Endothelial cell (in vitro differentiated cells): ENCODE measurements around the gene GYPB. TPM values are rescaled to one million over a fixed set of nuclear protein-coding genes. Genes with fewer than 3 reads are reported as not detected.
"Not testable (repeated sequence)": the region's sequence is repeated elsewhere in the genome, so short reads cannot be mapped to it uniquely, and the experiment has no call there.

Experiments
- DNase-seq: peaks from one replicate; pipeline ENCODE4 v3.0.0; 2021; ENCODE audit warnings: low spot score
- H3K27ac Mint-ChIP-seq: one replicate; pipeline ENCODE4 v1.8.0; 2021; ENCODE audit warnings: mixed read lengths, inconsistent platforms; ENCODE audit not compliant: unreplicated experiment
- H3K27me3 Mint-ChIP-seq: one replicate; pipeline ENCODE4 v1.8.0; 2021; ENCODE audit warnings: mild to moderate bottlenecking, moderate library complexity, mixed read lengths, inconsistent platforms; ENCODE audit not compliant: unreplicated experiment
- H3K36me3 Mint-ChIP-seq: one replicate; pipeline ENCODE4 v1.8.0; 2021; ENCODE audit warnings: mild to moderate bottlenecking, low read depth, mixed read lengths, inconsistent platforms; ENCODE audit not compliant: unreplicated experiment
- H3K4me1 Mint-ChIP-seq: one replicate; pipeline ENCODE4 v1.8.0; 2021; ENCODE audit warnings: mild to moderate bottlenecking, mixed read lengths, inconsistent platforms; ENCODE audit not compliant: unreplicated experiment
- H3K4me3 Mint-ChIP-seq: one replicate; pipeline ENCODE4 v1.8.0; 2021; ENCODE audit warnings: mild to moderate bottlenecking, mixed read lengths, inconsistent platforms; ENCODE audit not compliant: unreplicated experiment
- H3K9me3 Mint-ChIP-seq: one replicate; pipeline ENCODE4 v1.8.0; 2021; ENCODE audit warnings: mixed read lengths, inconsistent platforms; ENCODE audit not compliant: unreplicated experiment
- CTCF ChIP-seq: fragments of 200-600 bp; sonication (generic); IDR thresholded peaks from one replicate; pipeline ENCODE4 v1.5.0; 2021; ENCODE audit warnings: antibody characterized with exemption; ENCODE audit not compliant: unreplicated experiment
- total RNA-seq: library from RNA; stranded (reverse); fragmentation: NEBNext Ultra II Directional; extraction: Animal tissue kit (Norgen Biotek cat#: 25700); gene quantifications from one replicate; pipeline ENCODE4 v1.2.1, GENCODE V29; 2021; ENCODE audit not compliant: unreplicated experiment

The GYPB gene
- total RNA-seq, 1 donor from 2014 or later = not detected

DNA sequence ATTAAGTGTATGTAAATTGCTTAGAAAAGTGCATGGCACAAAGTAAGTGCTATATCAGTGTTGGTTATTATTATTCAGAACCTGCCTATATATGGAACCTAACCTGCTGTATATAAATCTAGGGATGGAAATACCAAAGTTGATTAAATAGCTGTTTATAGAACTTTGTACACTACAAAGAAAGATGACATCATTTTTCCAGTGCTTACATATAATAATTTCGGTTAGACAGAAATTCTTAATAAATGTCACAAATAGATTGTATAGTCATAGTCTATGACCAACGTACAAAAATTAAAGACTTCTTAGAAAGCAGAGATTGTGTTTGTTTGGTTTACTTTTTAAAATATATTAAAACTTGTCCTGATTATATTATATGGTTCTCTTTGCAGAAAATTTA lies 4.4 kb downstream of the GYPB start:
- Mint-ChIP-seq H3K4me3 (no peak overlapping the region), H3K27ac (no peak overlapping the region), H3K27me3 (no peaks in the 10 kb centered on the region), H3K4me1 (no peaks in the 10 kb centered on the region), H3K9me3 (no peaks in the 10 kb centered on the region), H3K36me3 (no peaks in the 10 kb centered on the region)
- no peak for DNase-seq
- no peak for TF ChIP-seq CTCF

DNA sequence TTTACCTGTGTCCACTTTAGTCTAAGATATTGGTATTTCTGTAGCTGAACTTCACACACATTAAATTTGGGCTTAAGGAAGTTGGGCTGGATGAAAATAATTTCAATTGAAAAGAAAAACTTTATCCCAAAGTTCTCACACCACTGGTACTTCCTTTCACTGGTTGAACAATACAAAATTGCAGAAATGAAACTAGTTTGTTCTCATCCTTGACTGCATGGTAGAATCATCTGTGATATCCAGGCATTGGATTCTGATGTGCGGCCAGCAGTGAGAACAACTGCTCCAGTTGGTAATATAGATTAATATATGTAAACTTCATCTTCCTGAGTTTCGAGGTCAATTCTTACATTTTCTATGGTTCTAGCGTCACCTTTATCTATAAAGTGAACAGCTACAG lies 10.6 kb downstream of the GYPB start:
- not testable (repeated sequence) for DNase-seq, H3K36me3 Mint-ChIP-seq, H3K9me3 Mint-ChIP-seq, H3K27me3 Mint-ChIP-seq, H3K4me3 Mint-ChIP-seq, H3K27ac Mint-ChIP-seq, H3K4me1 Mint-ChIP-seq

DNA sequence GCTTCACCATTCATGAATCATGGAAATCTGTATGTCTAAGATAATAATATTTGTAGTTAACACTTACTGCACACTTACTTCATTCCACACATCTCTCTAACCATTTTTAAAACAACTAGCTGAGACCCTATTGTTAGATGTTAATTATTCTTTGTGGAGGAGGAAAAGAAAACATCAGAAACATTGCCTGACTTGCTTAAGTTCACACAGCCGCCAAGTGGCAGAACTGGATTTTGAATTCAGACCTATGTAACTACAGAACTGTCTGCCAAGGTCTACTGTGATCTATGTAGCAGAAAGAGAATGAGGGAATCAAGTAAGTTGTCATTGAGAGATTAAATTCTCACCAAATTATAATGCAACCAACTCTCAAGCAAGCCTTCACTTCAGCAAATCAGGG lies 11.2 kb downstream of the GYPB start:
- H3K36me3 Mint-ChIP-seq, H3K4me3 Mint-ChIP-seq, DNase-seq, H3K27ac Mint-ChIP-seq, H3K9me3 Mint-ChIP-seq, H3K27me3 Mint-ChIP-seq, H3K4me1 Mint-ChIP-seq: not testable (repeated sequence)

GRCh38 chr4:144006200-144006803 lies 12.9 kb downstream of the GYPB start:
- H3K4me1 Mint-ChIP-seq, H3K27me3 Mint-ChIP-seq, H3K36me3 Mint-ChIP-seq, H3K9me3 Mint-ChIP-seq, H3K27ac Mint-ChIP-seq, H3K4me3 Mint-ChIP-seq, DNase-seq: not testable (repeated sequence)

DNA sequence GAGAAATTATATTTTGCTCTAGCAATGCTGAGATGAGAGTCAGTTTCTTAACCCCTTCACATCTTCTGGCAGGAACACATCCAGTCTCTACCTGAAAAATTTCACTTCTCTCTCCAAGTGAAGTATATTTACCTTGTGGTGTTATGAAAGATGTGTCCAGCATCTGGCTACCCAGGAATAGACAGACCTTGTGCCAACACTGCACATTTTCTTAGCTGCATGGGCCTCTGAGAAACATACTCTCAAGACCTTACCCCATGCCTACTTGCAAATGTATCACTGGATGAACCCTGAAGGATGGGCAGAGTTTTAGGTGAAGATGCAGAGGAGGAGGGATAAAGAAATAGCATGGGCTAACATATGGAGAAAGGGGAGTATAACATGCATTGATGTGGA lies 13.6 kb downstream of the GYPB start:
- not testable (repeated sequence) for H3K4me3 Mint-ChIP-seq, H3K9me3 Mint-ChIP-seq, DNase-seq, H3K4me1 Mint-ChIP-seq, H3K27ac Mint-ChIP-seq, H3K36me3 Mint-ChIP-seq, H3K27me3 Mint-ChIP-seq

GRCh38 chr4:144004868-144005557 lies 14.2 kb downstream of the GYPB start:
- H3K36me3 Mint-ChIP-seq, DNase-seq, H3K4me3 Mint-ChIP-seq, H3K9me3 Mint-ChIP-seq, H3K27me3 Mint-ChIP-seq, H3K27ac Mint-ChIP-seq, H3K4me1 Mint-ChIP-seq: not testable (repeated sequence)

GRCh38 chr4:144003890-144004265 lies 15.3 kb downstream of the GYPB start:
- not testable (repeated sequence) for H3K27ac Mint-ChIP-seq, H3K9me3 Mint-ChIP-seq, DNase-seq, H3K36me3 Mint-ChIP-seq, H3K4me1 Mint-ChIP-seq, H3K27me3 Mint-ChIP-seq, H3K4me3 Mint-ChIP-seq

GRCh38 chr4:144003205-144003889 lies 15.8 kb downstream of the GYPB start:
- not testable (repeated sequence) for H3K27me3 Mint-ChIP-seq, H3K4me1 Mint-ChIP-seq, H3K4me3 Mint-ChIP-seq, H3K27ac Mint-ChIP-seq, H3K36me3 Mint-ChIP-seq, H3K9me3 Mint-ChIP-seq, DNase-seq

GRCh38 chr4:144000331-144000995 lies 18.7 kb downstream of the GYPB start:
- H3K4me1 Mint-ChIP-seq, H3K4me3 Mint-ChIP-seq, H3K27me3 Mint-ChIP-seq, DNase-seq, H3K36me3 Mint-ChIP-seq, H3K27ac Mint-ChIP-seq, H3K9me3 Mint-ChIP-seq: not testable (repeated sequence)

DNA sequence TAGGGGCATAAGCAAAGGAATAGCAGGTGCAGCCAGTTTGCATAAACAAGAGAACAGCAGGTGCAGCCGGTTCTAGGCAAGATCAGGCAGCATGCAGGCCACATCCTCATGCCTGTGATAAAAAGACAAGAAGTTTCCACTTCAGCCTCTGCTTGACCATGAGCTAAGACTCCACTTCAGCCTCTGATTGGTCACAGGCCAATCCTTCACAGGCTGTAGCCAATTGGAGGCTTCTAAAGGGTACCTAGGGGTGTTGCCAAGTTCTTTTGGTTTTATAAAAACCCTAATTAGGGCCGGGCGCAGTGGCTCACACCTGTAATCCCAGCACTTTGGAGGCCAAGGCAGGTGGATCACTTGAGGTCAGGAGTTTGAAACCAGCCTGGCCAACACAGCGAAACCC lies 23.0 kb downstream of the GYPB start:
- H3K27me3 Mint-ChIP-seq, DNase-seq, H3K4me3 Mint-ChIP-seq, H3K4me1 Mint-ChIP-seq, H3K36me3 Mint-ChIP-seq, H3K27ac Mint-ChIP-seq, H3K9me3 Mint-ChIP-seq: not testable (repeated sequence)

DNA sequence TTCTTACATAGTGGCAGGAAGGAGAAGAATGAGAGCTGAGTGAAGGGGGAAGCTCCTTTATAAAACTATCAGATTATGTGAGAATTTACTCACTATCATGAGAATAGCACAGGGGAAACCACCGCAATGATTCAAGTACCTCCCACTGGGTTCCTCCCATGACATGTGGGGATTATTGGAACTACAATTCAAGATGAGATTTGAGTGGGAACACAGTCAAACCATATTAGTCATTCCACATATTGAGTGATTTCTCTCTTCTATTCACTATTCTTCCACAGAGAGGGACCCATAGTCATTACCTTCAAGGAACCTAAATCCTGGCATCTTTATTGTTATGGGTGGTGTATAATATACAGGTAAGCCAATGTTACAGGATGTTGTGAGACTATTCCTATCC lies 27.4 kb downstream of the GYPB start:
- H3K27me3 Mint-ChIP-seq, H3K4me3 Mint-ChIP-seq, H3K9me3 Mint-ChIP-seq, H3K36me3 Mint-ChIP-seq, H3K4me1 Mint-ChIP-seq, DNase-seq, H3K27ac Mint-ChIP-seq: not testable (repeated sequence)
